GM13977 (cell line): ENCODE results near the gene YPEL1.
"Not testable (repeated sequence)": the region's sequence is repeated elsewhere in the genome, so short reads cannot be mapped to it uniquely, and the experiment has no call there.

Source experiments
- DNase-seq: peaks from one replicate; pipeline ENCODE4 v3.0.0; 2012; ENCODE audit warnings: low spot score
- CTCF ChIP-seq: IDR thresholded peaks from 2 replicates; pipeline ENCODE4 v1.5.1; 2012; ENCODE audit warnings: mild to moderate bottlenecking, control low read depth; ENCODE audit not compliant: insufficient read depth; ENCODE audit errors: extremely low read depth, missing control alignments
- in situ Hi-C: fragments of 300-500 bp; cut with MboI; formaldehyde crosslinking; loops from one replicate; pipeline ENCODE4 v1.12.0; 2022; ENCODE audit warnings: low sequenced_read_pairs, low pct_unique_long_range_greater_than_20kb, mixed read lengths, inconsistent platforms; ENCODE audit not compliant: unreplicated experiment

Gene YPEL1

GRCh38 chr22:21679383-21679782, 56.2 kb downstream of the YPEL1 start:
- DNase-seq: no peak
- in situ Hi-C loops: no loop called here
- TF ChIP-seq CTCF: no peak

GRCh38 chr22:21678842-21679241, 56.8 kb downstream of the YPEL1 start:
- DNase-seq, in situ Hi-C loops: not testable (repeated sequence)

- in situ Hi-C loops: no loop called here
- no peak for TF ChIP-seq CTCF
- no peak for DNase-seq
Observed at GRCh38 chr22:21677606-21678443, 57.8 kb downstream of the YPEL1 start.

- no peak for TF ChIP-seq CTCF
- DNase-seq: no peak
- in situ Hi-C loops: no loop called here
Observed at GRCh38 chr22:21674638-21675245, 60.9 kb downstream of the YPEL1 start.

GRCh38 chr22:21673534-21674321, 61.9 kb downstream of the YPEL1 start:
- no peak for TF ChIP-seq CTCF
- in situ Hi-C loops: no loop called here
- no peak for DNase-seq

GRCh38 chr22:21672107-21672629, 63.4 kb downstream of the YPEL1 start:
- DNase-seq: no peak
- TF ChIP-seq CTCF: no peak
- in situ Hi-C loops: no loop called here
